LNCAP (cell line): ENCODE measurements around the gene PLEKHM3.

Experiments used
- CTCF ChIP-seq: fragments of 450-650 bp; IDR thresholded peaks from 2 replicates; pipeline ENCODE4 v1.5.1; 2017; ENCODE audit warnings: mild to moderate bottlenecking

The PLEKHM3 gene

DNA sequence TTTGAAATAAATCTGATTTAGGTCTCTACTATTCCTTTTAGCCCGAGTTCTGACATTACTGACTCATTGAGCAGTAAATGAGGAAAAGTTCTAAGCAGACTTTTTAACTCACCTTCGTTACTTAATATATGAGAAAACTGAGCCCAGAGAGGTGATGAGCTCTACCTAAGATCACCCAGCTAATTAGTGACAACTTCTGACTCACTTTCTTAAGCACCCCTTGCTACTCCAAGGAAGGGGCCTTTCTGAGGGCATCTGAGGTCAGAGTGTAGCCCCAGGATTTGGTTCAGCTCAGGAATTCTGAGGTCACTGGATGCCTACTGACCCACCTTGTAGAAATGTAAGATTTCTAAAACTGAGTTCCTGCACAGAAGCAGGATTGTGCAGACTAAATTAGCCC lies 153.4 kb downstream of the PLEKHM3 start:
- no peak for TF ChIP-seq CTCF

DNA sequence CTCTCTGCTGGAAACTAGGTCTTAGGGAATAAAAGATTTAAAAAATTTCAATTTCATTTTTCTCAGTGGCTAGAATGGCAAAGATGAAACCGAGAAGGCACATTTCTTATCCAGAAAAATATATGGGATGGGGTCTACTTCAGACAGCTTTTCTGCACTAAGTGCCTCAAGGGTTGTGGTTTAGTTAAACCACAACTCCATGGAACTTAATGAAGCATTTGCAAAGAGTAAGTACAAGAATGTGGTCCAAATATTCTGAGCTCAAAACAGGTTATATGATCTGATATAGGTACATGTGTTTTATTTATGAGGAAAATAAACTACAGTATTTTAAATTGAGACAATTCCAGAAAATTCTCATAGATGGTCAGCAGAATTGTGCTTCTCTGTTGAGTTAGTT lies 153.8 kb downstream of the PLEKHM3 start:
- TF ChIP-seq CTCF = no peak

GRCh38 chr2:207870814-207871213 lies 154.5 kb downstream of the PLEKHM3 start:
- no peak for TF ChIP-seq CTCF

- no peak for TF ChIP-seq CTCF
Observed at GRCh38 chr2:207869784-207870778, 155.2 kb downstream of the PLEKHM3 start.

- TF ChIP-seq CTCF = no peak
Observed at GRCh38 chr2:207868855-207869596, 156.3 kb downstream of the PLEKHM3 start.

GRCh38 chr2:207867905-207868304 lies 157.4 kb downstream of the PLEKHM3 start:
- no peak for TF ChIP-seq CTCF

- TF ChIP-seq CTCF = no peak
Observed at GRCh38 chr2:207867056-207867455, 158.3 kb downstream of the PLEKHM3 start.
